H1 (cell line): ENCODE results near the gene PARP16. TPM values are rescaled to one million over a fixed set of nuclear protein-coding genes. Genes with fewer than 3 reads are reported as not detected.
"Not testable (repeated sequence)": the region's sequence is repeated elsewhere in the genome, so short reads cannot be mapped to it uniquely, and the experiment has no call there.

Experiments
- CTCF ChIA-PET: fragments of 300-600 bp; sonication (Branson Sonifier 250); formaldehyde crosslinking; loops from one replicate; lab custom pipeline; 2021; ENCODE audit not compliant: partially characterized antibody; lab: Charles Lee
- POLR2A ChIA-PET: fragments of 300-600 bp; sonication (Branson Sonifier 250); formaldehyde crosslinking; loops from one replicate; lab custom pipeline; 2021; ENCODE audit warnings: inconsistent platforms; ENCODE audit not compliant: partially characterized antibody; lab: Charles Lee
- DNase-seq, 2 experiments: peaks; one replicate each; pipeline versions ENCODE4 v3.0.0 to v3.0.0-alpha.2; 2010 to 2022; ENCODE audit warnings: low spot score in 2 of 2, low read depth in 1 of 2, mixed read lengths in 1 of 2
- FAIRE-seq: peaks from 2 replicates; lab custom pipeline; 2011; peaks lifted over from hg19 to GRCh38; lab: Jason Lieb, UNC
- H2AFZ ChIP-seq: 2 replicates; pipeline ENCODE4 v1.8.1; 2012; ENCODE audit warnings: low read length, inconsistent platforms
- H2AK5ac ChIP-seq: 2 replicates; pipeline ENCODE4 v1.6.1; 2013; ENCODE audit warnings: low read depth, low read length
- H2BK120ac ChIP-seq: replicated peaks from 2 replicates; pipeline ENCODE3; 2013; ENCODE audit warnings: low read depth, low read length, inconsistent platforms
- H2BK12ac ChIP-seq: 2 replicates; pipeline ENCODE4 v1.6.1; 2013; ENCODE audit warnings: low read depth, low read length
- H2BK15ac ChIP-seq: 2 replicates; pipeline ENCODE4 v1.6.1; 2013; ENCODE audit warnings: low read length
- H2BK20ac ChIP-seq: 2 replicates; pipeline ENCODE4 v1.6.1; 2013; ENCODE audit warnings: low read length
- H2BK5ac ChIP-seq: 2 replicates; pipeline ENCODE4 v1.6.1; 2013; ENCODE audit warnings: low read depth, low read length
- H3K14ac ChIP-seq: 2 replicates; pipeline ENCODE4 v1.6.1; 2013; ENCODE audit warnings: inconsistent platforms; ENCODE audit not compliant: insufficient read length
- H3K18ac ChIP-seq: 2 replicates; pipeline ENCODE4 v1.6.1; 2013; ENCODE audit warnings: low read length; ENCODE audit errors: extremely low read depth
- H3K23ac ChIP-seq: 2 replicates; pipeline ENCODE4 v1.6.1; 2013; ENCODE audit warnings: inconsistent platforms; ENCODE audit not compliant: insufficient read length
- H3K23me2 ChIP-seq: 2 replicates; pipeline ENCODE4 v1.6.1; 2013; ENCODE audit warnings: low read depth, low read length
- H3K27ac ChIP-seq: 2 replicates; pipeline ENCODE4 v1.6.1; 2011; ENCODE audit warnings: low read depth, low read length, inconsistent platforms
- H3K27me3 ChIP-seq, 4 experiments: replicated peaks in 1 of 4; 1 replicate in 1 of 4; 2 replicates in 3 of 4; pipeline versions ENCODE4 v1.6.1 to v1.8.1; 2011 to 2013; ENCODE audit warnings: low read length in 3 of 4, mild to moderate bottlenecking in 3 of 4, inconsistent platforms in 2 of 4, mixed read lengths in 2 of 4, moderate library complexity in 1 of 4; ENCODE audit not compliant: control insufficient read depth in 3 of 4, insufficient read depth in 3 of 4; ENCODE audit errors: extremely low read depth in 1 of 4
- H3K36me3 ChIP-seq, 4 experiments: 2 replicates each; pipeline versions ENCODE4 v1.6.1 to v1.8.1; 2011 to 2013; ENCODE audit warnings: mild to moderate bottlenecking in 4 of 4, low read length in 3 of 4, moderate library complexity in 2 of 4, control low read depth in 1 of 4, inconsistent platforms in 1 of 4; ENCODE audit not compliant: insufficient read depth in 4 of 4, control insufficient read depth in 2 of 4
- H3K4ac ChIP-seq: replicated peaks from 2 replicates; pipeline ENCODE3; 2013; ENCODE audit warnings: low read length, low read depth, mixed read lengths, inconsistent platforms; ENCODE audit not compliant: insufficient read length
- H3K4me1 ChIP-seq, 4 experiments: replicated peaks in 1 of 4; 1 replicate in 1 of 4; 2 replicates in 3 of 4; pipeline versions ENCODE4 v1.6.1 to v1.8.1; 2011 to 2013; ENCODE audit warnings: low read length in 3 of 4, inconsistent platforms in 2 of 4, mixed read lengths in 1 of 4; ENCODE audit not compliant: insufficient read depth in 4 of 4, control insufficient read depth in 3 of 4
- H3K4me2 ChIP-seq, 2 experiments: 2 replicates each; pipeline versions ENCODE4 v1.6.1 to v1.8.1; 2011 to 2013; ENCODE audit warnings: low read depth in 2 of 2, low read length in 2 of 2, control low read depth in 1 of 2, inconsistent platforms in 1 of 2, mild to moderate bottlenecking in 1 of 2; ENCODE audit not compliant: insufficient read depth in 1 of 2
- H3K4me3 ChIP-seq, 4 experiments: fragments of 200-600, 300-600 bp in 1 of 4; sonication (generic), shearing (Covaris generic), sonication (Bioruptor Twin) in 1 of 4; 2 replicates each; pipeline versions ENCODE4 v1.5.1 to v1.8.1; 2011 to 2016; ENCODE audit warnings: low read length in 4 of 4, low read depth in 3 of 4, control low read depth in 2 of 4, inconsistent platforms in 2 of 4, mild to moderate bottlenecking in 2 of 4, mixed read lengths in 1 of 4, moderate library complexity in 1 of 4; ENCODE audit not compliant: insufficient read depth in 2 of 4; ENCODE audit errors: extremely low read depth in 1 of 4
- H3K56ac ChIP-seq: replicated peaks from 2 replicates; pipeline ENCODE3; 2013; ENCODE audit warnings: low read depth, mild to moderate bottlenecking, mixed read lengths, low read length, inconsistent platforms; ENCODE audit not compliant: insufficient read length
- H3K79me1 ChIP-seq: 2 replicates; pipeline ENCODE4 v1.6.1; 2013; ENCODE audit warnings: low read depth, low read length, control low read depth
- H3K79me2 ChIP-seq, 2 experiments: 2 replicates each; pipeline versions ENCODE4 v1.6.1 to v1.8.1; 2012 to 2013; ENCODE audit warnings: low read length in 2 of 2, mild to moderate bottlenecking in 2 of 2, inconsistent platforms in 1 of 2; ENCODE audit not compliant: insufficient read depth in 2 of 2, control insufficient read depth in 1 of 2
- H3K9ac ChIP-seq, 4 experiments: replicated peaks in 1 of 4; 1 replicate in 1 of 4; 2 replicates in 3 of 4; pipeline versions ENCODE4 v1.6.1 to v1.8.1; 2011 to 2013; ENCODE audit warnings: low read depth in 3 of 4, low read length in 3 of 4, control low read depth in 2 of 4, mild to moderate bottlenecking in 2 of 4, moderate library complexity in 2 of 4, inconsistent platforms in 1 of 4; ENCODE audit errors: extremely low read depth in 1 of 4
- H3K9me3 ChIP-seq, 2 experiments: 2 replicates each; pipeline versions ENCODE4 v1.6.1 to v1.8.1; 2012 to 2013; ENCODE audit warnings: mild to moderate bottlenecking in 2 of 2, moderate library complexity in 2 of 2, control low read depth in 1 of 2, inconsistent platforms in 1 of 2, low read depth in 1 of 2, low read length in 1 of 2, mixed read lengths in 1 of 2; ENCODE audit not compliant: insufficient read depth in 2 of 2
- H4K20me1 ChIP-seq, 2 experiments: replicated peaks in 1 of 2; 2 replicates each; pipeline versions ENCODE3 to v1.8.1; 2011 to 2013; ENCODE audit warnings: inconsistent platforms in 2 of 2, low read length in 2 of 2, mild to moderate bottlenecking in 1 of 2; ENCODE audit not compliant: insufficient read depth in 2 of 2, control insufficient read depth in 1 of 2
- H4K5ac ChIP-seq: 2 replicates; pipeline ENCODE4 v1.6.1; 2013; ENCODE audit warnings: low read length, low read depth, mixed read lengths, inconsistent platforms; ENCODE audit not compliant: insufficient read length
- H4K8ac ChIP-seq: 2 replicates; pipeline ENCODE4 v1.8.0; 2013; ENCODE audit warnings: mild to moderate bottlenecking, moderate library complexity, low read length, inconsistent platforms; ENCODE audit not compliant: insufficient read depth; ENCODE audit errors: extremely low read depth
- H4K91ac ChIP-seq: replicated peaks from 2 replicates; pipeline ENCODE3; 2013; ENCODE audit warnings: low read length, mixed read lengths, inconsistent platforms; ENCODE audit not compliant: insufficient read length
- WGBS, 2 experiments: shearing (Covaris generic) in 1 of 2; methylation state at CpG; one replicate each; pipeline versions ENCODE4 v1.1.6 to v1.1.7; 2013 to 2015; ENCODE audit warnings: low lambda C conversion rate in 2 of 2, mixed read lengths in 2 of 2, inconsistent platforms in 1 of 2, low coverage in 1 of 2, missing lambda C conversion rate in 1 of 2; ENCODE audit not compliant: insufficient replicate concordance in 2 of 2, insufficient coverage in 1 of 2, insufficient read length in 1 of 2; ENCODE audit errors: extremely low coverage in 1 of 2, missing lambda C conversion rate in 1 of 2; 5-methylcytosine and 5-hydroxymethylcytosine counted together
- polyA plus RNA-seq, 7 experiments: library from polyadenylated mRNA; depleted of rRNA in 3 of 7; stranded (reverse) in 5 of 7; unstranded in 2 of 7; fragments of >200 nt in 5 of 7; fragments of 200-250 nt in 2 of 7; gene quantifications; 1 replicate in 5 of 7; 2 replicates in 1 of 7; 4 replicates in 1 of 7; pipeline versions ENCODE4 v1.2.1 to v1.2.3, GENCODE V29; 2011 to 2013; ENCODE audit warnings: missing spikeins in 2 of 7, mixed read lengths in 2 of 7
- total RNA-seq: library from RNA; stranded (reverse); fragmentation: NEBNext Ultra II Directional; extraction: Animal tissue kit (Norgen Biotek cat#: 25700); gene quantifications from 2 replicates; pipeline ENCODE4 v1.2.1, GENCODE V29; 2021

PARP16 gene
- total and polyA plus RNA-seq, 2 of the 8 experiments (the other 6 are each of a cell fraction or from before 2014, with no cell fraction given): 3.7 to 5.0 TPM

DNA sequence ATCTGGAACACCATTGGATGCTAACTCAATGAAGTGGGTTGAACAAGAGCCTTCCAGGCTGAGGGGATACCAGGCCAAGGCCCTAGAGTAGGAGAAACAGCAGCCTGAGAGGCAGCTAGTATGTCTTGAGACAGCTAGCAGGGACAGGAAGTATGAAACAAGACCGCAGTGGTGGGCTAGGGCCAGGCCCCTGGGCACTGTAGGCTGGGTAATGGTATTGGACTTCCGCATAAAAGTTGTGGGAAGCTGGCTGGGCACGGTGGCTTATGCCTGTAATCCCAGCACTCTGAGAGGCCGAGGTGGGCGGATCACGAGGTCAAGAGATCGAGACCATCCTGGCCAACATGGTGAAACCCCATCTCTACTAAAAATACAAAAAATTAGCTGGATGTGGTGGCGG is 50.2 kb downstream of the PARP16 start:
- not testable (repeated sequence) for H4K8ac ChIP-seq, H3K56ac ChIP-seq, H2BK5ac ChIP-seq, H4K91ac ChIP-seq, H2BK120ac ChIP-seq, H3K14ac ChIP-seq, H3K9ac ChIP-seq, H2AK5ac ChIP-seq, H3K23me2 ChIP-seq, H3K27ac ChIP-seq, H3K4me1 ChIP-seq, DNase-seq, H3K23ac ChIP-seq, H3K79me1 ChIP-seq, H3K36me3 ChIP-seq, H3K4ac ChIP-seq, FAIRE-seq, H3K18ac ChIP-seq, H4K5ac ChIP-seq, H3K27me3 ChIP-seq, H3K9me3 ChIP-seq, H4K20me1 ChIP-seq, H3K79me2 ChIP-seq, H2BK12ac ChIP-seq, H3K4me3 ChIP-seq, H3K4me2 ChIP-seq, H2AFZ ChIP-seq, H2BK20ac ChIP-seq
- ChIA-PET POLR2A (interaction anchor here (1.0 kb wide), 1 partner anchor 64 kb away, joined by 3 read pairs; no protein-coding TSS in a partner anchor), CTCF (interaction anchor here (1.0 to 2.6 kb wide), 4 partner anchors 10 to 50 kb away, joined by 4 to 12 read pairs (median 5); partner anchors contain the start of genes CILP and PARP16)
- 88% methylated on average over 8 of the region's 8 CpGs; no CpG with 5 or more reads in 1 of the 2 experiments for whole genome bisulfite sequencing, 2 experiments
- H2BK15ac ChIP-seq: peak overlapping the region; percentile 81; the same call in 1 of the 2 replicates
